HG03108 (cell line): ENCODE data around the gene GINS2.

ENCODE experiments used
- ATAC-seq: cut with Tn5 transposase; IDR thresholded peaks from one replicate; pipeline ENCODE4 v1.9.1; 2021; ENCODE audit warnings: moderate library complexity; ENCODE audit not compliant: unreplicated experiment

Gene GINS2

GRCh38 chr16:85628265-85628556 is 60.5 kb downstream of the GINS2 start:
- no peak for ATAC-seq

GRCh38 chr16:85627526-85628264 is 61.1 kb downstream of the GINS2 start:
- no peak for ATAC-seq

- ATAC-seq, result no peak
Measured at GRCh38 chr16:85627089-85627488, 61.7 kb downstream of the GINS2 start.
